HL-60 (cell line): ENCODE measurements around the gene DDX25.
A peak's percentile ranks its signal among the peaks of the same experiment; 100 is the strongest.

Source experiments
- DNase-seq, 2 experiments: peaks; one replicate each; pipeline ENCODE4 v3.0.0-alpha.2; 2010 to 2020; ENCODE audit warnings: low read depth in 1 of 2, low spot score in 1 of 2
- H3K27ac ChIP-seq: fragments of 250-450 bp; sonication (Bioruptor Pico); replicated peaks from 2 replicates; pipeline ENCODE4 v1.5.1; 2020; ENCODE audit warnings: mild to moderate bottlenecking, moderate library complexity
- H3K27me3 ChIP-seq: fragments of 250-450 bp; sonication (Bioruptor Pico); 2 replicates; pipeline ENCODE4 v1.5.1; 2021; ENCODE audit warnings: mild to moderate bottlenecking, moderate library complexity; ENCODE audit not compliant: insufficient read depth, poor library complexity, severe bottlenecking
- H3K4me3 ChIP-seq: replicated peaks from 2 replicates; pipeline ENCODE4 v1.5.1; 2011; ENCODE audit warnings: mild to moderate bottlenecking, control low read depth, low read length; ENCODE audit not compliant: insufficient read depth
- CTCF ChIP-seq: IDR thresholded peaks from one replicate; pipeline ENCODE4 v1.5.1; 2011; ENCODE audit warnings: low read length, control low read depth, inconsistent platforms; ENCODE audit not compliant: insufficient read depth
- GABPA ChIP-seq: IDR thresholded peaks from 2 replicates; pipeline ENCODE4 v1.6.1; 2012; ENCODE audit warnings: low read depth
- POLR2AphosphoS5 ChIP-seq: IDR thresholded peaks from 2 replicates; pipeline ENCODE4 v1.6.1; 2012; ENCODE audit warnings: low read depth
- REST ChIP-seq: IDR thresholded peaks from 2 replicates; pipeline ENCODE4 v1.6.1; 2012; ENCODE audit warnings: low read depth; ENCODE audit not compliant: insufficient replicate concordance
- SPI1 ChIP-seq: IDR thresholded peaks from 2 replicates; pipeline ENCODE4 v1.6.1; 2012; ENCODE audit warnings: low read depth, mild to moderate bottlenecking, borderline replicate concordance

The DDX25 gene

GRCh38 chr11:125887373-125888324, 16.7 kb upstream of the DDX25 start, which contains the start of gene HYLS1:
Gene HYLS1, plus strand, starts transcription at chr11:125887668. Its CDS starts 11,701 bp downstream, at chr11:125899369.
- DNase-seq, result peak; percentile 78 to 93

GRCh38 chr11:125890447-125891100, 13.7 kb upstream of the DDX25 start:
- H3K4me3 ChIP-seq, result no peak overlapping the region

More at GRCh38 chr11:125887373-125888324, 16.7 kb upstream of the DDX25 start, which contains the start of gene HYLS1:
- Histone ChIP-seq H3K27me3 (no peaks in the 10 kb centered on the region), H3K27ac (peak within 1 kb of the TSS; percentile 75), H3K4me3 (peak within 1 kb of the TSS; percentile 71)
- TF ChIP-seq REST (peak; percentile 56), GABPA (peak; percentile 50), SPI1 (no peak), CTCF (no peak), POLR2AphosphoS5 (peak; percentile 64)

More at GRCh38 chr11:125890447-125891100, 13.7 kb upstream of the DDX25 start:
- H3K27me3 ChIP-seq, result no peaks in the 10 kb centered on the region
- TF ChIP-seq POLR2AphosphoS5 (no peak), CTCF (no peak), SPI1 (no peak), REST (no peak), GABPA (no peak)
- H3K27ac ChIP-seq, result no peak overlapping the region
- DNase-seq, result no peak
